COLO829 (cell line): Measurements from ENCODE around the gene TRH.
"Not testable (repeated sequence)": the region's sequence is repeated elsewhere in the genome, so short reads cannot be mapped to it uniquely, and the experiment has no call there.

ENCODE experiments used
- DNase-seq: peaks from one replicate; pipeline ENCODE4 v3.0.0; 2012; ENCODE audit warnings: low spot score

Gene TRH

DNA sequence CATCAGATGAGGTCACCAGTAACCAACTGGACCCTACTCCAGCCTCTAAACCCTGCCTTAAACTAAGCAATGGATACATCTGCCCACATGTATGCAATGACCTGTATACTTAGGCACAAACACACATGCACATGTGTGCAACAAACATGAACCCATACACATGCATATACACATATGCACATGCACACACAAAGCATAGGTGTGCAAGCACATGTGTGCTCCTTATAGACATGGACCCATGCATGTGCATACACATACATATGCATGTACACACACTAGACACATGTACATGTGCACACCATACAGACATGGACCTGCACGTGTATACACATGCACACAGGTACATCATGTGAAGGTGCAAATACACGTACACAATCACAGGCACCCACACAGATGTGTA lies 8.6 kb upstream of the TRH start:
- DNase-seq = no peak

GRCh38 chr3:129966876-129967275 lies 7.6 kb upstream of the TRH start:
- peak; percentile 52 for DNase-seq

DNA sequence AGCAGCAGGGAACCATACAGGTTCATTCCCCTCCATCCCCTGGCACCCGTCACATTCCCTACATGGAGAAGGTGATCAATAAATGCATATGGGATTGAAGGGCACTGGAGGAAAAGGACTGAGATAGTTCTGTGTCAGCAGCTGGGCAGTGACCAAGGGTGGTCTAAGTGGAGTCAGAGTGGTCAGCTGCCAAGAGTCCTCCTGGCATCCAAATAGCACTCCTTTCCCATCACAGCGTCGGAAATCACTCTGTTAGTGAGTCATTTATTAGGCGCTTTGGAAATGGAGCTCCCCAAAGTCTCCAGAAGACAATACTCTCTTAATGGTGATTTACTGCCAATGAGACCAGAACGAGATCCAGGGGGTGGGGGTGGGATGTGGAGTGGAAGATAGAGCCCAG lies 6.8 kb upstream of the TRH start:
- no peak for DNase-seq

GRCh38 chr3:129971351-129972052 lies 3.0 kb upstream of the TRH start:
- no peak for DNase-seq

DNA sequence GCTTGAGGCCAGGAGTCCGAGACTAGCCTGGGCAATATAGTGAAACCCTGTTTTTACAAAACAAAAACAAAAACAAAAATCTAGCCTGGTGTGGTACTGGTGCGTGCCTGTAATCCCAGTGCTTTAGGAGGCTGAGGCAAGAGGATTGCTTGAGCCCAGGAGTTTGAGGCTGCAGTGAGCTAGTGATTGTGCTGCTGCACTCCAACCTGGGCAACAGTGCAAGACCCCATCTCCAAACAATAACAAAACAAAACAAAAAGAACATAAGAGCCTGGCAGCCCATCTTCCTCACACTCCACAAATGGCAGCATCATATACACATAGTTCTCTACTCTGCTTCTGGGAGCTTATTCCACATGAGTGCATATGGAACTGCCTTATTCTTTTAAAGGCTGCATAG lies 2.2 kb upstream of the TRH start:
- DNase-seq = no peak

GRCh38 chr3:129973853-129974563 lies 512 bp upstream of the TRH start:
- DNase-seq = no peak

DNA sequence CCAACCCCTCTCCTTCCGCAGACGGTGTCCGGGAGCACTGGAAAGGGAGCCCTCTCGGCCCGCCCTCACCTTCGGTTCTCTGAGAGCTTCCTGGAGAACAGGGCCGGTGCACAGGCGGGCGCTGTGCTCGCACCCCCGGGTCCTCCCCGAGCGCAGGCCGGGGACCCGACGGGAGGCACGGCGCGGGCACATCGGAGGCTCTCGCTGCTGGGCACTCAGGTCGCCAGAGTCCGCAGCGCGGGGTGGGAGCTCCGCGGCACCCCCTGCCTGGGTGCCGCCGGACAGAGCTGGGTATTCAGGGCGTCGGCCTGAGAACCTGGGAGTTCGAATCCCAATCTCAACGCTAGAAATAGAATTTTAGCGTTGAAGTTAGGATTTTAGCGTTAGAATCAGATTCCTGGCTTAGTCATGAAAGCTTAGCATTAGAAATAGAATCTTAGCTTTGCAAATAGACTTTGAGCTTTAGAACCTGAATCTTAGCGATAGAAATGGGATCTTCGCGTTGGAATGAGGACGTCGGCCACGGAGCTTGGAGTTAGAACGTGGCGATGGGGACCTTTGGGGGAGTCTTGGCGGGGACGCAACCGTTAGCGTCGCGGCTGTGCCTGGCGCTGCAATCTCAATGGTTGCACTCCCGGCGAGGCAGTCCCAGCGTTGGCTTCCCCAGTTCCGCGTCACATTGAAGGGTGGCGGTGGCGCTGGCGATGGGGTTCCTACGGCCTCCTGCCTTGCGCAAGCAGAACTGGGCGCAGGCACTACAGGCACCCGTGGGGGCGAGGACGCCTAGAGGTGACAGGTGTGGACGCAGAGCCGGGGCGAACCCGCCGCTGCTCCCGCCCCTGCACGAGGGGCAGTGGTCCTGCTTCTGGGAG lies 549 bp downstream of the TRH start:
- DNase-seq = no peak

DNA sequence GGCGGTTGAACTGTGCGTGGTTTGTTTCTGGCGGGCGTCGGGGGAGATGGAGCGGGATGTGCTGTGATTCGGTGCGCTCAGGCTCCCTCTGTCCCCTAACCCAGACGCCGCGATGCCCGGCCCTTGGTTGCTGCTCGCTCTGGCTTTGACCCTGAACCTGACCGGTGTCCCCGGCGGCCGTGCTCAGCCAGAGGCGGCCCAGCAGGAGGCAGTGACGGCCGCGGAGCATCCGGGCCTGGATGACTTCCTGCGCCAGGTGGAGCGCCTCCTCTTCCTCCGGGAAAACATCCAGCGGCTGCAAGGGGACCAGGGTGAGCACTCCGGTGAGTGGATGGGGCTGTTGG lies 1.2 kb downstream of the TRH start:
- no peak for DNase-seq

GRCh38 chr3:129976286-129976685 lies 1.8 kb downstream of the TRH start:
- DNase-seq = no peak

GRCh38 chr3:129978123-129978522 lies 3.6 kb downstream of the TRH start:
- no peak for DNase-seq

- DNase-seq = no peak
Observed at GRCh38 chr3:129979905-129980304, 5.4 kb downstream of the TRH start.

GRCh38 chr3:129983561-129983960 lies 9.0 kb downstream of the TRH start:
- DNase-seq = no peak

DNA sequence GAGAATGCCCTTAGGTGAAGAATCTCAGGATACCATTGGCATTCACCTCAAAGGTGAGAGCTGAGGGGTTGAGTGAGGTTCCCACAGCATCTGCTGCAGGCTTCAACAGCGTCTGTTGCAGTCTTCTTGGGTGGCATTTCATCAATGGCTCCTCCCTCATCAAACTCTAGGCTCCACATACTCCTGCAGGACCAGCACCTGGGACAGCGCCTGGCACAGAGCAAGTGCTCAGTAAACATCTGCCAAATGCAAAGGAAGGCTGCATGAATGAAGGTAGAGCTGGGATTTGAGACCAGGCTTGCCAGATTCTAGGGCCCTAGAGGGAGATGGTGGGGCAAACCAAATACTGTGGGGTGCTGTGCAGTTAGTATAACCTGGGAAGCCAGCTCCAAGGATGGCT lies 9.6 kb downstream of the TRH start:
- DNase-seq = no peak

DNA sequence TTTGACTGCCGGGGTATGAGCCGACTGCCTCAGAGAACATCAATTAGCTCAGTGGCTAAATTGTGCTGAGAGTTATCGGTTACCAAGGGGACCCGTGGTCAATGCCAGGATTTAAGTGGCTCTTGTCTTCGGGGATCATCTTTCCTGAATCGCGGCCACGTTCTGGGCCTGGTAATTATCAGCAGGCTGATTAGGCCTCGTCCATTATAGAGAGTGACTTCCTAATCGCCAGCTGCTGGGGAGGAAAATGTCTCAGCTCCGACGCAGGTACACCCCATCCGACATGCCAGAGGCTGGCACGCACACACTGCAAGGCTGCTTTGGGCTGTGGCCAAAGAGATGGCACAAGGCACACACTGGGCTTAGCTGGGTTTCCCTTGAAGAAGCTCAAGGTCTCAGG lies 10.6 kb downstream of the TRH start:
- no peak for DNase-seq

DNA sequence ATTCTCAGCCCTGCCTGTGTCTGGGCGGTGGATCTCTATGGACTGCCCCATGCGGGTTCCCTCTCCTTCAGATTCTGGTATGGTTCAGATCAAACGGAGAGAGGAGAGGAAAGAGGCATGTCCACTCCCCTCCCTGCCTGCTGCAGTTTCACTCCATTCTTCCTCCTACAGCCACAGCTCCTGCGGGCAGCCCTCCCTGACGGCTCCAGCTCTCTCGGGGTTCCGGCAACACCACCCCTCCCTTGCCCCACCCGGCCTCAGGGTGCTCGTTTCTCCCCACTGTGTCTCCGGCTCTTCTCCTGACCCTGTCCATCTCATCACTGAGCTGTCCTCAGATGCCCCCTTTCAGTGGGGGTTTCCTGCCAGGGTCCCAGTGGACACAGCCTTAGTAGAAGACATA lies 13.9 kb downstream of the TRH start:
- DNase-seq = no peak

DNA sequence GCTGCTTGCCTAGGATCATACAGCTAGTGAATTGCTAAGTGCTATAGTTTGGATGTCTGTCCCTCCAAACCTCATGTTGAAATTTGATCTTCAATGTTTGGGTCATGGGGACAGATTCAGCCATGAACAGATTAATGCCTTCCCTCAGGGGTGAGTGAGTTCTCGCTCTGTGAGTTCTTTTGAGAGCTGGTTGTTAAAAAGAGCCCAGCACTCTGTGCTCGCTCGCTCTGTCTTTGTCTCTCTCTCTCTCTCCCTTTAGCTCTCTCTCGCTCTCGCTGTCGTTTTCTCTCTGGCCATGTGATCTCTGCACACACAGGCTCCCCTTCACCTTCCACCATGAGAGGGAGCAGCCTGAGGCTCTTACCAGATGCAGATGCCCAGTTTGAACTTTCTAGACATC lies 14.9 kb downstream of the TRH start:
- no peak for DNase-seq

DNA sequence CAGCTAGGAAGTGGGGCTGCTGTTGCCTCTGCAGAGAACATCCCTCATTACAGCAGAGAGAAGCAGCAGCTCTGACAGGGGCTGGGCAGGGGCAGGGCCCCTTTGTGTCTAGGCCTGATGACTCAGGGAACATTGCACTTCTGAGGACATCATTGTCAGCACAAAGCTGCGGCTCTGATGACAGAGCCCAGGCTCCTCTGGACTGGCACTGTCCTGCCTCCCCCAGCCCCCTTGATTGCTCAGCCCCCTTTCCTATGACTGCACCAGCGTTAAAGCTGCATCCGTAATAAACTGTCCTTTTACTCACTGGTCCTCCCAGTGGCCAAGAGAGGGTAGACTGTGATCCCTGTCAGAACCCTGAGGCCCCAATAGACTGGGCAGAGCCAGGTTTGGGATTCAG lies 18.3 kb downstream of the TRH start:
- DNase-seq = no peak

GRCh38 chr3:129994883-129995559 lies 20.5 kb downstream of the TRH start:
- DNase-seq = no peak

- no peak for DNase-seq
Observed at GRCh38 chr3:129996073-129996472, 21.6 kb downstream of the TRH start.

DNA sequence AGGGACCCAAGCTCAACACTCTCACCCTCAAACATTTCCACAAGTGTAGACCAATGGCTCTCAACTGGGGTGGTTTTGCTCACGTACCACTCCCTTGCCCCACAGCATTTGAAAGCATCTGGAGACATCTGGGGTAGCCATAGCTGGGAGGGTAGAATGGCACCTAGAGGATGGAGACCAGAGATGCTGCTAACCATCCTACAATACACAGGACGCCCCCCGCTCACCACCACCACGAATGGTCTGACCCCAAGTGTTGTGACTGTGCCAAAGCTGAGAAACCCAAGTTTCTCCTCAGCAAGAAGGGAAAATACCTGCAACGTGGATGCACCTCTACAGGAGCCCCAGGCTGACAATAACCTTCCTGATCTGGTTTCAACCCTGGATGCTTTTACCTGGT lies 24.7 kb downstream of the TRH start:
- DNase-seq = not testable (repeated sequence)

DNA sequence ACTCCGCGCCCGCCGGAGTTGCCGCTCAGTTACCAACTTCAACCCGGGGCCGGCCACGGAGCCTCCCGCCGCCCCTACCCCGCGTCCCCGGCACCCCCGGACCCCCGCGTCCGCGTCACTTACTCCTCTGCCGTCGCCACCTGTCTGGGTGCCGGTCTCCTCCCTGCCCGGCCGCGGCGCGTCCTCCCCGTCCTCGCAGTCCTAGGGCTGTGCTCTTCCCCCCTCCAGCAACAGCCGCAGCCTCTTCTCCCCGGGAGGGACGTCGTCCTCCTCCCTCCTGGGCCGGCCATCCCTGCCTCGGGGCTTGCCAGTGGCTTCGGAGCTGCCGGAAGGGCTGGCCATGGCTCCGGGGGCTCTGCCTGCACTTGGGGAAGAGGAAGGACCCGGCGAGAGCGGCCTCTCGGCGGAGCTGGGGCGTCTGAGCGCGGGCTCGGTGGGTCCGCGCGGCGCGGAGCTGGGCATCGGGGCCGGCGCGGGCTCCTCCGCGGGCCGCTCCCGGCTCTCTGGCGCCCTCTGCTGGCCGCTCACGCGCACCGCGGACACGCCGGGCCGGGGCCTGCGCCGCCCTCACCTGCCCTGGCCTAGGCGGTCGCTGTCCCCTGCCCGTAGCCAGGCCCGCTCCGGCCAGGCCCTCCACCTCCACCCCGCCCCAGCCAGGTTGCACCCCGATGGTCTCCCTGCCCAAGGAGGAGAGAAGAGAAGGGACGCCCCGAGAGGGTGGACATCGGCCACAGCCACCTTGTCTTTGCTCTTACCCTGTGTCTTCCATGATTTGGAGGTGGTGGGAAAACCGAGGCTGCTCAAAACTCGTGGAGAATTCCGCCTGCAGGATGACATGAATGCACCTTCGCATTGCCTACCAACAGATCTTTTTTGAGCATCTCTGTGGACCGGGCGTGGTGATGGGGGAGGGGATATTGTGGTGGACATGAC lies 28.4 kb downstream of the TRH start:
- DNase-seq = not testable (repeated sequence)
